Vagina (tissue), 2 donors: ENCODE data around the gene TDRKH.

ENCODE experiments used
- CTCF ChIP-seq, 3 experiments: fragments of 450-650 bp in 2 of 3; fragments of 200-600 bp in 1 of 3; sonication (generic) in 1 of 3; IDR thresholded peaks; one replicate each; pipeline ENCODE4 v1.5.1; 2017 to 2019; ENCODE audit warnings: antibody characterized with exemption in 3 of 3, mild to moderate bottlenecking in 2 of 3, moderate library complexity in 2 of 3
- POLR2A ChIP-seq, 2 donors: fragments of 450-650 bp; IDR thresholded peaks; one replicate each; pipeline ENCODE4 v1.6.1; 2017; ENCODE audit warnings: antibody characterized with exemption in 2 of 2, mild to moderate bottlenecking in 2 of 2, moderate library complexity in 2 of 2

DNA sequence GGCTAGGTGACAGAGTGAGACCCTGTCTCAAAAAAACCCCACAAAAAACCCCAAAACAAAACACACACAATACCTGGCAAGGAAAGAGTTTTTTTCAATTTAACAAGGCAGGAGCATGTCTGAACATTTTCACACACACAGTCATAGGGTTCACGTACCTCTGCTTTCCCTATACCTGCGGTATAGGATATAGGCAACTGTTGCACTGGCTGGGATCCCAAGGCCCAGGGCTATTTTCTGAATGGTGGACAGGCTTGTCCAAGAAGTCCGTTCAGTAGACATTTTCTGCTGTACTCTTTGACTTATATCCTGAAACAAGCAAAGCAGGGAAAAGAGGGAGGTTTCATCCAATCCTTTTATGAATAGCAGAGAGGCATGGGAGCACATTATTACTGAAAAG, 7.6 kb downstream of the TDRKH start:
- TF ChIP-seq POLR2A (IDR thresholded peaks at IDR 0.05) = no peak
- no peak for TF ChIP-seq CTCF (IDR thresholded peaks at IDR 0.05)
